ENCODE data around the gene FHIT. TPM values are rescaled to one million over a fixed set of nuclear protein-coding genes. Genes with fewer than 3 reads are reported as not detected.

The FHIT gene
- total and polyA plus RNA-seq, 4 donors = 2.1 to 14.7 (median 6.6) TPM

DNA sequence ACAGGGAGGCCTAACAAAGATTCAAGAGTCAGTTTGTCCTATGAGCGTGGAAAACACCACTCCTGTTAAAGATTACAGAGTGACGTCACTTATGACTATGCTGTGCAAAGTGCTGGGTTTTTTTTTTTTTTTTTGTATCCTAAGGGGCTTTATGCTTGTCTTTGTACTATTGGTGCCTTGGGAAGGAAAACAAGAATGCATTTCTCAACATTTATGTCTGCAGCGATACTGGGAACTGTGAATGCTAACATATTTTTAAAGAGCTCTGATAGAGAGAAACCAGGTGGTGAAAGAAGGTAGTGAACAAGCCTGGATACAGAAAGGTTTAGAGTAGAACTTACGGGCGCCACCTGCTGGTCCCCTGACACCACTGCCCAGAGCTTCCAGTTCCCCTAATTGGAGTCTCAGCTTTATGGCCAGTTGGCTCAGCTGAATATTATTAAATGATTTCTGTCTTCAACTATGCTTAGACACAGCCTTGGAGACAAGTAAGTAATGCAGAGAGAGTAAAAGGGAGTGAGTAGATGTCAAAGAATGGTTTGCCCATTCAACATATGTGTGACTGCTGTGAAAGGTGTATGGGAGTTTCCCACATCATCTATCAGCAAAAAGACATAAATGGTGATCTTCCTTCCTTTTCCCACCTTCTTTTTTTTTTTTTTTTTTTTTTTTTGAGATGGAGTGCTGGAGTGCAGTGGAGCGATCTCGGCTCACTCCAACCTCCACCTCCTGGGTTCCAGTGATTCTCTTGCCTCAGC lies 1393.5 kb downstream of the FHIT start:
- 27% methylated on average over 7 of the region's 7 CpGs for WGBS
- Histone ChIP-seq H3K9me3 (ENCODE audit: control insufficient read depth in 4 of 4, low read length in 3 of 4) (no peaks in the 10 kb centered on the region), H3K4me3 (ENCODE audit: low read depth in 1 of 3, low read length in 3 of 3) (no peak overlapping the region), H3K27ac (ENCODE audit: low read depth in 1 of 2, low read length in 2 of 2) (no peak overlapping the region), H3K9ac (ENCODE audit: low read depth in 1 of 2, low read length in 2 of 2) (no peak overlapping the region), H3K27me3 (ENCODE audit: control insufficient read depth in 4 of 4, insufficient read depth in 4 of 4, low read length in 3 of 4) (no peaks in the 10 kb centered on the region), H3K36me3 (ENCODE audit: control insufficient read depth in 4 of 4, insufficient read depth in 3 of 4, low read depth in 1 of 4, low read length in 3 of 4) (no peaks in the 10 kb centered on the region), H3K4me1 (ENCODE audit: control insufficient read depth in 4 of 4, insufficient read depth in 4 of 4, low read length in 3 of 4) (no peaks in the 10 kb centered on the region)
- DNase-seq (ENCODE audit: low spot score) = peak; percentile 77
- TF ChIP-seq, protein P1, sequence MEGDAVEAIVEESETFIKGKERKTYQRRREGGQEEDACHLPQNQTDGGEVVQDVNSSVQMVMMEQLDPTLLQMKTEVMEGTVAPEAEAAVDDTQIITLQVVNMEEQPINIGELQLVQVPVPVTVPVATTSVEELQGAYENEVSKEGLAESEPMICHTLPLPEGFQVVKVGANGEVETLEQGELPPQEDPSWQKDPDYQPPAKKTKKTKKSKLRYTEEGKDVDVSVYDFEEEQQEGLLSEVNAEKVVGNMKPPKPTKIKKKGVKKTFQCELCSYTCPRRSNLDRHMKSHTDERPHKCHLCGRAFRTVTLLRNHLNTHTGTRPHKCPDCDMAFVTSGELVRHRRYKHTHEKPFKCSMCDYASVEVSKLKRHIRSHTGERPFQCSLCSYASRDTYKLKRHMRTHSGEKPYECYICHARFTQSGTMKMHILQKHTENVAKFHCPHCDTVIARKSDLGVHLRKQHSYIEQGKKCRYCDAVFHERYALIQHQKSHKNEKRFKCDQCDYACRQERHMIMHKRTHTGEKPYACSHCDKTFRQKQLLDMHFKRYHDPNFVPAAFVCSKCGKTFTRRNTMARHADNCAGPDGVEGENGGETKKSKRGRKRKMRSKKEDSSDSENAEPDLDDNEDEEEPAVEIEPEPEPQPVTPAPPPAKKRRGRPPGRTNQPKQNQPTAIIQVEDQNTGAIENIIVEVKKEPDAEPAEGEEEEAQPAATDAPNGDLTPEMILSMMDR (IDR thresholded peaks at IDR 0.05; ENCODE audit: low read depth, low read length, missing input control) = peak; percentile 97
- TF ChIP-seq YY1 (IDR thresholded peaks at IDR 0.05) = peak; percentile 26
- no peak for TF ChIP-seq NR2F2 (IDR thresholded peaks at IDR 0.05)
- no peak for TF ChIP-seq FOXA1 (IDR thresholded peaks at IDR 0.05)
- peak; percentile 89 to 90 for TF ChIP-seq RAD21 (IDR thresholded peaks at IDR 0.05)
- peak; percentile 33 to 69 for TF ChIP-seq JUND (IDR thresholded peaks at IDR 0.05)

DNA sequence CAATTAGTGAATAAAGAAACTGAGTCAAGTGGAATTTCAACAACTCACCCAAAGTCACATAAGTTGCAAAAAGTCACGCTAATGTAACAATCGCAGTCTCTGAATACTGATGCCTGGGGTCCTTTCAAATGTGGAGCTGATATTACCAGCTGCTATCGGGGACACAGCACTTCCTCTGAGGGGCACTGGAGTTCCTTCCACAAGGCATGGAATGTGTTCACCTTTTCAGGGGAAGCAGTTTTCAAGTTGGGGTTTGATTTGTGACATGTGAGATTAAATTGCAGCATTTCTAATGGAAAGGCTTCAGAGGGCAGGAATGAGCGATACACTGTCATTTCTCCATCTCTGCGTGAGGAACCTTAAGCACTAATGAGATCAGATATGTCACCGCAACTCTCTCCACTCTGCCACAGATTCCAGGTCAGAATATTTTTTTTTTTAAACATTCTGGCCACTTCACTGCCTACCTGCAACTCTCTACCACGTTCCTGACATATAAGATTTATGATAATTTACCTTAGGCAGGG lies 1394.3 kb downstream of the FHIT start:
- no peaks in the 10 kb centered on the region for H3K36me3 ChIP-seq (ENCODE audit: control insufficient read depth in 4 of 4, insufficient read depth in 3 of 4, low read depth in 1 of 4, low read length in 3 of 4)
- 78% methylated on average over 7 of the region's 7 CpGs for WGBS

More for the DNA sequence above, 1394.3 kb downstream of the FHIT start:
- DNase-seq (ENCODE audit: low spot score) = no peak
- Histone ChIP-seq H3K4me1 (ENCODE audit: control insufficient read depth in 4 of 4, insufficient read depth in 4 of 4, low read length in 3 of 4) (no peaks in the 10 kb centered on the region), H3K4me3 (ENCODE audit: low read depth in 1 of 3, low read length in 3 of 3) (no peak overlapping the region), H3K9me3 (ENCODE audit: control insufficient read depth in 4 of 4, low read length in 3 of 4) (no peaks in the 10 kb centered on the region), H3K27ac (ENCODE audit: low read depth in 1 of 2, low read length in 2 of 2) (no peak overlapping the region), H3K27me3 (ENCODE audit: control insufficient read depth in 4 of 4, insufficient read depth in 4 of 4, low read length in 3 of 4) (no peaks in the 10 kb centered on the region), H3K9ac (ENCODE audit: low read depth in 1 of 2, low read length in 2 of 2) (no peak overlapping the region)
- TF ChIP-seq, protein P2, sequence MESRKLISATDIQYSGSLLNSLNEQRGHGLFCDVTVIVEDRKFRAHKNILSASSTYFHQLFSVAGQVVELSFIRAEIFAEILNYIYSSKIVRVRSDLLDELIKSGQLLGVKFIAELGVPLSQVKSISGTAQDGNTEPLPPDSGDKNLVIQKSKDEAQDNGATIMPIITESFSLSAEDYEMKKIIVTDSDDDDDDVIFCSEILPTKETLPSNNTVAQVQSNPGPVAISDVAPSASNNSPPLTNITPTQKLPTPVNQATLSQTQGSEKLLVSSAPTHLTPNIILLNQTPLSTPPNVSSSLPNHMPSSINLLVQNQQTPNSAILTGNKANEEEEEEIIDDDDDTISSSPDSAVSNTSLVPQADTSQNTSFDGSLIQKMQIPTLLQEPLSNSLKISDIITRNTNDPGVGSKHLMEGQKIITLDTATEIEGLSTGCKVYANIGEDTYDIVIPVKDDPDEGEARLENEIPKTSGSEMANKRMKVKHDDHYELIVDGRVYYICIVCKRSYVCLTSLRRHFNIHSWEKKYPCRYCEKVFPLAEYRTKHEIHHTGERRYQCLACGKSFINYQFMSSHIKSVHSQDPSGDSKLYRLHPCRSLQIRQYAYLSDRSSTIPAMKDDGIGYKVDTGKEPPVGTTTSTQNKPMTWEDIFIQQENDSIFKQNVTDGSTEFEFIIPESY (IDR thresholded peaks at IDR 0.05) = no peak
- no peak for TF ChIP-seq RAD21 (IDR thresholded peaks at IDR 0.05)
- TF ChIP-seq YY1 (IDR thresholded peaks at IDR 0.05) = no peak
- TF ChIP-seq JUND (IDR thresholded peaks at IDR 0.05) = no peak
- no peak for TF ChIP-seq NR2F2 (IDR thresholded peaks at IDR 0.05)
- TF ChIP-seq HNF4G (IDR thresholded peaks at IDR 0.05) = no peak
- TF ChIP-seq, protein P1 (IDR thresholded peaks at IDR 0.05; ENCODE audit: low read depth, low read length, missing input control) = no peak
- TF ChIP-seq, protein P3, sequence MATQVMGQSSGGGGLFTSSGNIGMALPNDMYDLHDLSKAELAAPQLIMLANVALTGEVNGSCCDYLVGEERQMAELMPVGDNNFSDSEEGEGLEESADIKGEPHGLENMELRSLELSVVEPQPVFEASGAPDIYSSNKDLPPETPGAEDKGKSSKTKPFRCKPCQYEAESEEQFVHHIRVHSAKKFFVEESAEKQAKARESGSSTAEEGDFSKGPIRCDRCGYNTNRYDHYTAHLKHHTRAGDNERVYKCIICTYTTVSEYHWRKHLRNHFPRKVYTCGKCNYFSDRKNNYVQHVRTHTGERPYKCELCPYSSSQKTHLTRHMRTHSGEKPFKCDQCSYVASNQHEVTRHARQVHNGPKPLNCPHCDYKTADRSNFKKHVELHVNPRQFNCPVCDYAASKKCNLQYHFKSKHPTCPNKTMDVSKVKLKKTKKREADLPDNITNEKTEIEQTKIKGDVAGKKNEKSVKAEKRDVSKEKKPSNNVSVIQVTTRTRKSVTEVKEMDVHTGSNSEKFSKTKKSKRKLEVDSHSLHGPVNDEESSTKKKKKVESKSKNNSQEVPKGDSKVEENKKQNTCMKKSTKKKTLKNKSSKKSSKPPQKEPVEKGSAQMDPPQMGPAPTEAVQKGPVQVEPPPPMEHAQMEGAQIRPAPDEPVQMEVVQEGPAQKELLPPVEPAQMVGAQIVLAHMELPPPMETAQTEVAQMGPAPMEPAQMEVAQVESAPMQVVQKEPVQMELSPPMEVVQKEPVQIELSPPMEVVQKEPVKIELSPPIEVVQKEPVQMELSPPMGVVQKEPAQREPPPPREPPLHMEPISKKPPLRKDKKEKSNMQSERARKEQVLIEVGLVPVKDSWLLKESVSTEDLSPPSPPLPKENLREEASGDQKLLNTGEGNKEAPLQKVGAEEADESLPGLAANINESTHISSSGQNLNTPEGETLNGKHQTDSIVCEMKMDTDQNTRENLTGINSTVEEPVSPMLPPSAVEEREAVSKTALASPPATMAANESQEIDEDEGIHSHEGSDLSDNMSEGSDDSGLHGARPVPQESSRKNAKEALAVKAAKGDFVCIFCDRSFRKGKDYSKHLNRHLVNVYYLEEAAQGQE (IDR thresholded peaks at IDR 0.05) = no peak

Data from liver (tissue), 9 donors.